Measurements from ENCODE around the gene OR5A2. TPM values are rescaled to one million over a fixed set of nuclear protein-coding genes. Genes with fewer than 3 reads are reported as not detected.

The OR5A2 gene
- total and polyA plus RNA-seq, 2 experiments from 2014 or later = not detected

- TF ChIP-seq, protein P1, sequence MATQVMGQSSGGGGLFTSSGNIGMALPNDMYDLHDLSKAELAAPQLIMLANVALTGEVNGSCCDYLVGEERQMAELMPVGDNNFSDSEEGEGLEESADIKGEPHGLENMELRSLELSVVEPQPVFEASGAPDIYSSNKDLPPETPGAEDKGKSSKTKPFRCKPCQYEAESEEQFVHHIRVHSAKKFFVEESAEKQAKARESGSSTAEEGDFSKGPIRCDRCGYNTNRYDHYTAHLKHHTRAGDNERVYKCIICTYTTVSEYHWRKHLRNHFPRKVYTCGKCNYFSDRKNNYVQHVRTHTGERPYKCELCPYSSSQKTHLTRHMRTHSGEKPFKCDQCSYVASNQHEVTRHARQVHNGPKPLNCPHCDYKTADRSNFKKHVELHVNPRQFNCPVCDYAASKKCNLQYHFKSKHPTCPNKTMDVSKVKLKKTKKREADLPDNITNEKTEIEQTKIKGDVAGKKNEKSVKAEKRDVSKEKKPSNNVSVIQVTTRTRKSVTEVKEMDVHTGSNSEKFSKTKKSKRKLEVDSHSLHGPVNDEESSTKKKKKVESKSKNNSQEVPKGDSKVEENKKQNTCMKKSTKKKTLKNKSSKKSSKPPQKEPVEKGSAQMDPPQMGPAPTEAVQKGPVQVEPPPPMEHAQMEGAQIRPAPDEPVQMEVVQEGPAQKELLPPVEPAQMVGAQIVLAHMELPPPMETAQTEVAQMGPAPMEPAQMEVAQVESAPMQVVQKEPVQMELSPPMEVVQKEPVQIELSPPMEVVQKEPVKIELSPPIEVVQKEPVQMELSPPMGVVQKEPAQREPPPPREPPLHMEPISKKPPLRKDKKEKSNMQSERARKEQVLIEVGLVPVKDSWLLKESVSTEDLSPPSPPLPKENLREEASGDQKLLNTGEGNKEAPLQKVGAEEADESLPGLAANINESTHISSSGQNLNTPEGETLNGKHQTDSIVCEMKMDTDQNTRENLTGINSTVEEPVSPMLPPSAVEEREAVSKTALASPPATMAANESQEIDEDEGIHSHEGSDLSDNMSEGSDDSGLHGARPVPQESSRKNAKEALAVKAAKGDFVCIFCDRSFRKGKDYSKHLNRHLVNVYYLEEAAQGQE (IDR thresholded peaks at IDR 0.05; ENCODE audit: unreplicated experiment) = no peak
Observed at GRCh38 chr11:59456661-59457060, 30.4 kb upstream of the OR5A2 start, which contains the start of gene OR4D6 (continued).

GRCh38 chr11:59448484-59448883 lies 22.3 kb upstream of the OR5A2 start:
- Mint-ChIP-seq H3K27me3 (ENCODE audit: insufficient read depth, low read depth, poor library complexity) (peaks cover 2% of the 10 kb centered on the region), H3K4me3 (no peak overlapping the region), H3K9me3 (peaks cover 21% of the 10 kb centered on the region), H3K36me3 (ENCODE audit: low read depth) (no peaks in the 10 kb centered on the region), H3K4me1 (no peaks in the 10 kb centered on the region), H3K27ac (no peak overlapping the region)
- no peak overlapping the region for H3K27ac ChIP-seq (ENCODE audit: low read depth)
- H3F3A ChIP-seq (replicated peaks; ENCODE audit: low read depth) = no peaks in the 10 kb centered on the region
- H3K9me2 ChIP-seq (ENCODE audit: insufficient read depth) = 0 out of 2 replicates have a peak, but pooled peaks cover 13% of the 10 kb centered on the region
- no peak overlapping the region for H3K4me2 ChIP-seq
- H2AFZ ChIP-seq = no peak overlapping the region
- H3K36me3 ChIP-seq (ENCODE audit: insufficient read depth) = peaks cover 6% of the 10 kb centered on the region; the same call in 1 of the 2 replicates
- ATAC-seq (no peak), DNase-seq (ENCODE audit: low spot score) (no peak)
- H4K20me1 ChIP-seq (replicated peaks; ENCODE audit: insufficient read depth) = no peaks in the 10 kb centered on the region
- H3K27me3 ChIP-seq (ENCODE audit: insufficient read depth) = no peaks in the 10 kb centered on the region
- no peak overlapping the region for H3K4me3 ChIP-seq
- H3K4me1 ChIP-seq (ENCODE audit: insufficient read depth) = no peaks in the 10 kb centered on the region
- no peaks in the 10 kb centered on the region for H3K79me2 ChIP-seq (replicated peaks; ENCODE audit: insufficient read depth)
- TF ChIP-seq, protein P1 (IDR thresholded peaks at IDR 0.05; ENCODE audit: unreplicated experiment) = no peak
- TF ChIP-seq CREB1 (CRISPR knock-in tag; IDR thresholded peaks at IDR 0.05; ENCODE audit: low read depth) = no peak
- no peak for TF ChIP-seq ZNF331 (CRISPR knock-in tag; IDR thresholded peaks at IDR 0.05; ENCODE audit: low read depth)
- TF ChIP-seq CTCF (conservative IDR thresholded peaks at IDR 0.05; ENCODE audit: low read depth in 2 of 2) = no peak
- no peak for TF ChIP-seq POLR2AphosphoS5 (IDR thresholded peaks at IDR 0.05; ENCODE audit: low read depth)
- TF ChIP-seq ZNF462 (CRISPR knock-in tag; IDR thresholded peaks at IDR 0.05) = no peak
- no peak for TF ChIP-seq JUNB (IDR thresholded peaks at IDR 0.05; ENCODE audit: unreplicated experiment)
- TF ChIP-seq ETS1 (IDR thresholded peaks at IDR 0.05) = no peak

All from GM23338 (cell line).